Stomach smooth muscle (tissue), 2 donors: Measurements from ENCODE around the gene SRSF2.
"Not testable (repeated sequence)": the region's sequence is repeated elsewhere in the genome, so short reads cannot be mapped to it uniquely, and the experiment has no call there.

Source experiments
- H3K27ac ChIP-seq: one replicate; pipeline ENCODE4 v1.7.0; 2013; ENCODE audit warnings: mild to moderate bottlenecking, low read length, inconsistent platforms
- H3K27me3 ChIP-seq, 2 donors: one replicate each; pipeline ENCODE4 v1.7.0; 2013; ENCODE audit warnings: low read length in 2 of 2; ENCODE audit not compliant: insufficient read depth in 2 of 2, control insufficient read depth in 1 of 2
- H3K36me3 ChIP-seq, 2 donors: one replicate each; pipeline ENCODE4 v1.7.0; 2013; ENCODE audit warnings: low read length in 2 of 2; ENCODE audit not compliant: control insufficient read depth in 2 of 2, insufficient read depth in 2 of 2
- H3K4me1 ChIP-seq: one replicate; pipeline ENCODE4 v1.7.0; 2013; ENCODE audit warnings: low read length; ENCODE audit not compliant: control insufficient read depth, insufficient read depth
- H3K4me3 ChIP-seq, 2 donors: one replicate each; pipeline ENCODE4 v1.7.0; 2013; ENCODE audit warnings: low read length in 2 of 2
- H3K9ac ChIP-seq, 2 donors: one replicate each; pipeline ENCODE4 v1.7.0; 2013; ENCODE audit warnings: low read length in 2 of 2, mild to moderate bottlenecking in 1 of 2
- H3K9me3 ChIP-seq, 2 donors: one replicate each; pipeline ENCODE4 v1.7.0; 2013; ENCODE audit warnings: low read length in 2 of 2; ENCODE audit not compliant: control insufficient read depth in 2 of 2
- donor health status: healthy.
- donor health status: Pancreatic carcinoma.

SRSF2 gene

DNA sequence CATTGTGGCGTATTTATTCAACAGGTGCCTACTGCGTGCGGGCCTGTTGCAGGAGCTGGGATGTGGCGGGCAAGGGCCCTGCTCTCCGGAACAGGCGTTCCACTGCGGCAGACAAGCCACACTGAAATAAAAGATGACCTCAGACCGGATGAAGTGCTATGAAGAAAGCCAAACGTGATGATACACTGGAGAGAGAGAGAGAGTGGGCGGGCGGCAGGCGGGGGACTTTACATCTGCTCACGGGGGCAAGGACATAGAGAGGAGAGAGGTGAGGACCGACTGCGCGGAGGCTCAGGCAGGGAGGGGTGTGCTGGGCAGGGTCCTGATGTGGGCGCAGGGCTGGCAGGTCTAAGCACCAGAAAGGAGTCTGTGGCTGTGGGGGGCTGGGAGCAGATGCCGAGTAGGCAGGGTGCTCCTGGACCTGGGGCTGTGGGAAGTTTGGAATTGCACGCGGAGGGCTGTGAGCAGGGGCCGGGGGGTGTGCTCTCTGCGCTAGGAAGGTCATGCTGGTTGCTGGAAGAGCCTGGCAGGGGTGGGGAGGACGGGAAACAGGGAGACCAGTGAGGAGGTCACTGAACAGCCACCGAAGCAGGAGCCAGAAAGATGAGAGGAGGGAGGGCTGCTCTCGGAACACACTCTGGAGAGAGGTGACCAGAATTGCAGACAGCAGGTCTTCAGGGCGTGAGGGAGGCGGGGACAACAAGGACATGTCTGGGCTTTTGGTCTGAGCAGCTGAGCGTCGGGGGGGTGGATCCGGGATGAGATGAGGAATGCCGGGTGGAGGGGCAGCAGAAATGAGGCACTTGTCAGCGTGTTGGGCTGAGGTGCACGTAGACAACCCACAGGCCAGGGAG lies 36.3 kb downstream of the SRSF2 start:
- Histone ChIP-seq H3K4me1 (peaks cover 82% of the 10 kb centered on the region), H3K4me3 (peak overlapping the region; percentile 63 to 71), H3K27ac (peak overlapping the region; percentile 97), H3K36me3 (no peaks in the 10 kb centered on the region), H3K9ac (peak overlapping the region; percentile 83 to 88), H3K9me3 (no peaks in the 10 kb centered on the region), H3K27me3 (no peaks in the 10 kb centered on the region)

DNA sequence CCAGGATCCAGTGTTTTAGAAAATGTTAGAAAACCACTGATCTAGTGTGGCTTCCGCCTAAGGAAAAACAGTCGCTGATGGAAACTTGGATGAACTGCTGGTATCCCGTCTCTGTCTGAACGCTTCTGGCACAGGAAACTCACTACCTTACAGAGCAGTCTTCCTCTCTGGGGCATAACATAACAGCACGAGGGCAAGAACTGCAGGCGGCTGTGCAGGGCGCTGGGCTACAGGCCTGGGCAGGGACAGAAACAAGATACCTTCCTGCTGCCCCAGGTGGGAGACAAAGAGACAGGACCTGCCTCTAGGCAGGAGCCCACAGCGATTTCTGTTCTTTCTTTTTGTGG lies 36.9 kb downstream of the SRSF2 start:
- H3K4me1 ChIP-seq = peaks cover 82% of the 10 kb centered on the region
- peak overlapping the region; percentile 97 for H3K27ac ChIP-seq
- H3K27me3 ChIP-seq = no peaks in the 10 kb centered on the region
- no peaks in the 10 kb centered on the region for H3K36me3 ChIP-seq
- no peaks in the 10 kb centered on the region for H3K9me3 ChIP-seq
- peak overlapping the region; percentile 63 to 71 for H3K4me3 ChIP-seq
- H3K9ac ChIP-seq = peak overlapping the region; percentile 83 to 88

DNA sequence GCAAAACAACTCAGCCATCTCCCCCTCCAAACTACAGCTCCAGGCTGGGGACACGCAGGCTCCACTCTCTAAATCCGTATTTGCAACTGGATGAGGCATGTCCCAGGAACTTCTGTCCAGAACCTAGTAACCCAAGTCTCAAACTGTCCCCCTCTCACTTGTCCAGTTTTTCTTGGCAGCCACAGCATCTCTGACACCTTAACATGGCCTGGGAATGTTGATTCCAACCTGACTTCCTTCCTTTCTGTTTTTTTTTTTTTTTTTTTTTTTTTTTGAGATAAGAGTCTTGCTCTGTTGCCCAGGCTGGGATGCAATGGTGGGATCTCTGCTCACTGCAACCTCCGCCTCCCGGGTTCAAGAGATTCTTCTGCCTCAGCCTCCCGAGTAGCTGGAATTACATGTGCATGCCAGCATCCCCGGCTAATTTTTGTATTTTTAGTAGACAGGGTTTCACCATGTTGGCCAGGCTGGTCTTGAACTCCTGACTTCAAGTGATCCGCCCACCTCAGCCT lies 38.6 kb downstream of the SRSF2 start:
- peak overlapping the region in 1 of 2 donors; percentile 52 for H3K4me3 ChIP-seq
- H3K9me3 ChIP-seq, H3K27me3 ChIP-seq, H3K36me3 ChIP-seq: not testable (repeated sequence)
- H3K9ac ChIP-seq = peak overlapping the region in 1 of 2 donors; percentile 66
- peaks cover 86% of the 10 kb centered on the region for H3K4me1 ChIP-seq
- peak overlapping the region; percentile 97 for H3K27ac ChIP-seq

DNA sequence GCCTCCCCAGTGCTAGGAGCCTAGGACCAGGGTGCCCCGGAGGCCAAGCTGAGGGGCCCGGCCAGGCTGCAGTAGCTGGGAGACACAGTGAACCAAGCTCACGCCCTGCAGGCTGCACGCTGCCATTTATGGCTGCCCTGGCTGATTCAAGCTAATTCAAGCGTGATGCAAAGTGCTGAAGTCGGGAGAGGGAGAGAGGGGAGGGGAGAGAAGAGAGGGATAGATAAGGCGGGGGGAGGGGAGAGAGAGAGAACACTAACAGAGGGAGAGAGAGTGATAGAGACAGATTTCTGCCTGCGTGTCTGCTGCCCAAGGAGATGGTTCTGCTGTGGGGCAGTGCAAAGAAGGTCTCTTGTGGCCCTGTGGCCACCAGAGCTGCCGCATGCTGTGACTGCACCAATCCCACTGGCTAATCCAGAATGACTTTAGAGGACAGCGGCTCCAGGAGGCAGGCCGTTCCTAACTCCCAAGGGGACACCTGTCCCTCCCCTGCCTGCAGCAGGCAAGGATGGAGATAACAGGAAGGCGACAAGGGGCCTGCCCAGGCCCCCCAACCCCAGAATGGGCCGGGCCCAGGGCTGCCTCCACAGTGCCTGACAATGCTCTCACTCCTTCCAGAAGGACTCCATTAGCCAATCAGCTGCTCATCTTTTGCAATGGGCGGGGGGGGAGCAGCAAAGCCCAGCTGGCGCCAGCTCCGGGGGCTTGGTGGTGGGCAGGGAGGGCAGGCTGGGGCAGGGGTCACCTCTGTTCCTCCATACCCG lies 39.2 kb downstream of the SRSF2 start:
- peaks cover 85% of the 10 kb centered on the region for H3K4me1 ChIP-seq
- no peaks in the 10 kb centered on the region for H3K36me3 ChIP-seq
- peak overlapping the region; percentile 62 to 69 for H3K9ac ChIP-seq
- peak overlapping the region; percentile 20 to 52 for H3K4me3 ChIP-seq
- H3K27ac ChIP-seq = peak overlapping the region; percentile 97
- H3K27me3 ChIP-seq = no peaks in the 10 kb centered on the region
- no peaks in the 10 kb centered on the region for H3K9me3 ChIP-seq

DNA sequence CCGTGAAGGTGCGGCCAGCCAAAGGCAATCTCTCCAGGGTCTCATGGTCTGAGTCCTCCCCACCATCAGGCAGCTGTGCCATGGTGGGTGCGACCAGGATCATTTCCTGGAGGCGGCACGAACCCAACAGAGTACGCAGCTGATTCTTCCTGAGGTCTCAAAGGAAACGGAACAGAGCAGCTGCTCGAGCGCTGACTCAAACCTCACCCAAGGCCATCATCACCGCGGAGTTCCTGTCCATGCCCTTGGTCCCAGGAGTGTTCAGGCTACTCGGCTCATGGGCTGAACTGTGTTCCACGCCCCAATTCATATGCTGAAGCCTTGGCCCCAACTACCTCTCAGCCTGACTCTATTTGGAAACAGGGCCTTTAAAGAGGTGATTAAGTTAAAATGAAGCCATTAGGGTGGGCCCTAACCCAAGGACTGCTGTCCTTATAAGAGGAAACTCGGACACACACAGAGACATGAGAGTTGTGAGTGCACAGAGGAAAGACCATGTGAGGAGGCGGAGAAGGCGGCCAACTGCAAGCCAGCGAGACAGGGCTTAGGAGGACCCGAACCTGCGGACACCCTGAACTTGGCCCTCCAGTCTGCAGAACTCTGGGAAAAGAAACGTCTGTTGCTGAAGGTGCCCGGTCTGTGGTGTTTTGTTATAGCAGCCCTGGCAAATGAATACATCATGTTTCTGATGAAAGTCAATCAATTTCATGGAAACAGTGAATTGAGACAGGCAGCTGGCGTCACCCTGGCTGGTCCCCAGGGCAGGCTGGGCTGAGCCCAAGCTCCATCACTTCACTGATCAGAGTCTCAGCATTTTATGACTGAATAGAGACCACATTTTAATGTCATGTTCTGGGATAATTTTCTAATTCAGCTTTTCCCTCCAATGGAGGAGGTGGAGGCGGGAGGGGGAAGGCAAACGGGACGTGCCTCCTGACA lies 40.1 kb downstream of the SRSF2 start:
- Histone ChIP-seq H3K4me1 (peaks cover 83% of the 10 kb centered on the region), H3K9ac (peak overlapping the region; percentile 62 to 69), H3K36me3 (no peaks in the 10 kb centered on the region), H3K27ac (peak overlapping the region; percentile 97), H3K27me3 (no peaks in the 10 kb centered on the region), H3K9me3 (no peaks in the 10 kb centered on the region), H3K4me3 (peak overlapping the region; percentile 20 to 52)

DNA sequence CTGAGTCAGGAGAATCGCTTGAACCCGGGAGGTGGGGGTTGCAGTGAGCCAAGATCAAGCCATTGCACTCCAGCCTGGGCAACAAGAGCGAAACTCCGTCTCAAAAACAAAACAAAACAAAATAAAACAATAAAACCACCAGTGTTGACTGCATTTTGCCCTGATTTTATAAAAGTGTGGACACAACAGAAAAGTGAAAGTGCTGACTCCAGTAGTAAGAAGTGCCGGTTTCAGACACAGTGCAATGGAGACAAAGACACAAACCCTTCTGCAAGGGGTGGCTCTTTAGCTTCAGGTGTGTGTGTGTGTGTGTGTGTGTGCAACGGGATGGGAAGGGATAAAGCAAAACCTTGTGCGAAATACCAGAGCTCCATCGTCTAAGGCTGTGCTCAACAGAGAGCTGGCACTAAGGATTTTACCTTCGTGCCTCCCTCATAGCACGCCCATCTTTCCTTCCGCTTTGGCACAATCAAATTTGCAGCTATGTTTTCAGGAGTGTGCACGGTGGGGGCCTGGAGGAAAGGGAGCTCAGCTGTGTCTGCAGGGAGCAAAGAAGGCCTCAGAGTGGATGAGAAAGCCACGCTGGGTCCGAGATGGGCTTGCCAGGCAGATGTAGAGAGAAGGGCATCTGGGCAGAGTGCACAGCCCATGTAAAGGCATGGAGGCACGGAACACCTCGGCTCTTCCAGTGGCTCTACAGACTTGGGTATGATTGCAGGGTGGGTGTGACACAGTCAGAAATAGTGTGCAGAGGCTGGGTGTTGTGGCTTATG lies 41.9 kb downstream of the SRSF2 start:
- peak overlapping the region; percentile 97 for H3K27ac ChIP-seq
- H3K9me3 ChIP-seq = no peaks in the 10 kb centered on the region
- H3K4me3 ChIP-seq = peak overlapping the region; percentile 40 to 44
- peaks cover 80% of the 10 kb centered on the region for H3K4me1 ChIP-seq
- H3K36me3 ChIP-seq = no peaks in the 10 kb centered on the region
- H3K27me3 ChIP-seq = no peaks in the 10 kb centered on the region
- H3K9ac ChIP-seq = peak overlapping the region in 1 of 2 donors; percentile 13

DNA sequence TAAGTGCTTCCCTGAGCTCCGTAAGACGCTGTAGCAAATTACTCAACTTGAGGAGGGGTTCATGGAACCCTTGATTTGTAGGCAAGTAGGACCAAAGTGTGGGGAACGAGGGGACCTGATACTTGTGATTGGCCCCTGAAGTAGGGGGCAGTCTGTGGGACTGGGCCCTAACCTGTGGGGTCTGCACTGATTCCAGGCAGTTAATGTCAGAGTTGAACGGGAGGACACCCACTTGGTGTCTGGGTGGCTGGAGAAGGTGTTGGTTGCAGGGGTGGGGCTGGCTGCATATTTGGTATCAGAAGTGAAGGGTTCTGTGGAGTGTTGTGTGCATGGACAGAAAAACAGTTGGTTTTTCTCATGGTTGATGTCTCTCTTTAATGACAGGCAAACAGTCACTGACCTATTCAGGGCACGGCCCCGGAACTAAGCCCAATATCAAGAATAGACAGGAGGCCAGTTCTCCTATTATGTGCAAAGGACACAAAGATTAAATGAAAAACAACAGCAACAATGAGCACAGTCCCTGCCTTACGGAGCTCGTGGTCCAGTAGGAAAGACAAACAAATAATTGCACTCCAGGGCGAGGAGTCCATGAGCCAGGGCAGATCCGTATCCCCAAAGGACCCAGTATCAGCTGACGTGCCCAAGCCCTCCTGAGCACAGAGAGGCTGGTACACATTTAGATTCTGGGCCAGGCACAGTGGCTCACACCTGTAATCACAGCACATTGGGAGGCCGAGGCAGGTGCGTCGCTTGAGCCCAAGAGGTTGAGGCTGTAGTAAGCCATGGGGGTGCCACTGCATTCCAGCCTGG lies 45.5 kb downstream of the SRSF2 start:
- Histone ChIP-seq H3K27ac (peak overlapping the region; percentile 64), H3K9ac (peak overlapping the region in 1 of 2 donors; percentile 13), H3K4me1 (peaks cover 76% of the 10 kb centered on the region)

DNA sequence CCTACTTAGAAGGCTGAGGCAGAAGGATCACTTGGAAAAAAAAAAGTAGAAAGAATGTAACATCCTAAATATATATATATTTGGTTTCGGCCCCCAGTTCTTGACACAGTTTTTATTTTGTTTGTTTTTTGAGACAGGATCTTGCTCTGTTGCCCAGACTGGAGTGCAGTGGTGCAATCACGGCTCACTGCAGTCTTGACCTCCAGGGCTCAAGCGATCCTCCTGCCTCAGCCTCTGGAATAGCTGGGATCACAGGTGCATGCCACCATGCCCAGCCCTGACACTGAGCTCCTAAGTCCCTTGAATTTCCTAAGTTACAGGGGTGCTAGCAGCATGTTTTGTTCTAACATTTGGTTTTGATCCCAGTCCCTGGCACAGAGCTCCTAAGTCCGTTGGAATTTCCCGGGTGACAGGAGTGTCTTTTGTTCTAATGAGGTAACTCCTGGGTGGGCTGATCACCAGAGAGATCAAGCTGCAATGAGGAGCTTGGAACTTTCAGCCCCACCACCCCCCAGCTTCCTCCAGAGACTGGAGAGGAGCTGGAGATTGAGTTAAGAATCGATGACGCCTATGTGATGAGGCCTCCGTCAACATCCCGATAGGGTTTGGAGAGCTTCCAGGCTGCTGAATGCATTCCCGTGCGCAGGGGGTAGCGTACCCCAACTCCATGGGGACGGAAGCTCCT lies 46.4 kb downstream of the SRSF2 start:
- peaks cover 77% of the 10 kb centered on the region for H3K4me1 ChIP-seq
- H3K27ac ChIP-seq = peak overlapping the region; percentile 64
- H3K27me3 ChIP-seq = no peaks in the 10 kb centered on the region
- H3K4me3 ChIP-seq = no peak overlapping the region
- H3K9ac ChIP-seq = no peak overlapping the region
- H3K36me3 ChIP-seq = no peaks in the 10 kb centered on the region
- H3K9me3 ChIP-seq = no peaks in the 10 kb centered on the region

More for the DNA sequence above, 45.5 kb downstream of the SRSF2 start:
- Histone ChIP-seq H3K4me3 (peak overlapping the region in 1 of 2 donors; percentile 35), H3K9me3 (no peaks in the 10 kb centered on the region), H3K27me3 (no peaks in the 10 kb centered on the region), H3K36me3 (no peaks in the 10 kb centered on the region)

DNA sequence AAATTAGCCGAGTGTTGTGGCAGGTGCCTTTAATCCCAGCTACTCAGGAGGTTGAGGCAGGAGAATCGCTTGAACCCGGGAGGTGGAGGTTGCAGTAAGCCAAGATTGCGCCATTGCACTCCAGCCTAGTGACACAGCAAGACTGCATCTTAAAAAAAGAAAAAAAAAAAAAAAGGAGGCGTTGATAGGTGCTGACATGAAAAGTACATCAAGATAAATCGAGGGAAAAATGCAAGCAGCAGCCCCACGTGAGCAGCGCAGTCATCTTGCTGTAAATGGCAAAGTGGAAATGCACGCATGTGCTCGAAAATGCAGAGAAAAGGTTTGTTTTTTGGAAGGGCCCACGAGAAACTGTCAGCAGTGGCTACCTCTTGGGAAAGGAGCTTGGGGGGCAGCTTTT lies 47.3 kb downstream of the SRSF2 start:
- no peaks in the 10 kb centered on the region for H3K27me3 ChIP-seq
- no peaks in the 10 kb centered on the region for H3K9me3 ChIP-seq
- peak overlapping the region; percentile 95 for H3K27ac ChIP-seq
- no peaks in the 10 kb centered on the region for H3K36me3 ChIP-seq
- no peak overlapping the region for H3K9ac ChIP-seq
- no peak overlapping the region for H3K4me3 ChIP-seq
- H3K4me1 ChIP-seq = peaks cover 77% of the 10 kb centered on the region
